HepG2 (cell line): ENCODE measurements around the gene DNAJC5. TPM values are rescaled to one million over a fixed set of nuclear protein-coding genes. Genes with fewer than 3 reads are reported as not detected.

ENCODE experiments used
- CCDC6 ChIP-seq: sonication (generic); formaldehyde crosslinking; IDR thresholded peaks from 2 replicates; pipeline ENCODE4 v1.8.1; 2022; ENCODE audit warnings: mild to moderate bottlenecking, missing genetic modification reagents, moderate library complexity
- CHCHD3 ChIP-seq: sonication (generic); formaldehyde crosslinking; IDR thresholded peaks from 2 replicates; pipeline ENCODE4 v1.8.0; 2022; ENCODE audit warnings: mild to moderate bottlenecking, missing genetic modification reagents, moderate library complexity
- DNMT3B ChIP-seq: conservative IDR thresholded peaks from 2 replicates; pipeline ENCODE4 v1.6.1; 2016; ENCODE audit warnings: missing biosample characterization, control low read depth
- ELF4 ChIP-seq: sonication (generic); formaldehyde crosslinking; IDR thresholded peaks from 2 replicates; pipeline ENCODE4 v1.5.0; 2020; ENCODE audit warnings: missing genetic modification reagents, mild to moderate bottlenecking, moderate library complexity, borderline replicate concordance
- FLYWCH1 ChIP-seq: sonication (generic); formaldehyde crosslinking; IDR thresholded peaks from 2 replicates; pipeline ENCODE4 v1.8.1; 2023; ENCODE audit warnings: mild to moderate bottlenecking, missing genetic modification reagents
- HNF1B ChIP-seq: sonication (generic); formaldehyde crosslinking; IDR thresholded peaks from 2 replicates; pipeline ENCODE4 v1.5.1; 2020; ENCODE audit warnings: mild to moderate bottlenecking, moderate library complexity, missing genetic modification reagents
- IKZF5 ChIP-seq: IDR thresholded peaks from 2 replicates; pipeline ENCODE4 v1.6.1; 2018; ENCODE audit warnings: missing genetic modification reagents, mild to moderate bottlenecking, missing compliant biosample characterization
- IRX3 ChIP-seq: sonication (generic); formaldehyde crosslinking; IDR thresholded peaks from 2 replicates; pipeline ENCODE4 v1.8.1; 2023; ENCODE audit warnings: mild to moderate bottlenecking, low read depth, missing genetic modification reagents, borderline replicate concordance
- NFKB2 ChIP-seq: sonication (generic); formaldehyde crosslinking; IDR thresholded peaks from 2 replicates; pipeline ENCODE4 v1.4.0; 2020; ENCODE audit warnings: missing genetic modification reagents, borderline replicate concordance
- TCF7L2 ChIP-seq: IDR thresholded peaks from 2 replicates; pipeline ENCODE4 v1.6.1; 2011; ENCODE audit warnings: mild to moderate bottlenecking, low read depth, low read length, moderate library complexity
- XRCC5 ChIP-seq: fragments of 200-400 bp; formaldehyde crosslinking; optimal IDR thresholded peaks from 2 replicates; pipeline ENCODE3; 2017; ENCODE audit warnings: mild to moderate bottlenecking, low read length
- ZBTB26 ChIP-seq: IDR thresholded peaks from 2 replicates; pipeline ENCODE4 v1.6.1; 2016; ENCODE audit warnings: missing compliant biosample characterization, missing genetic modification reagents, borderline replicate concordance
- ZMAT5 ChIP-seq: sonication (generic); formaldehyde crosslinking; IDR thresholded peaks from 2 replicates; pipeline ENCODE4 v1.5.0; 2020; ENCODE audit warnings: mild to moderate bottlenecking, low read depth, missing genetic modification reagents, borderline replicate concordance
- ZNF101 ChIP-seq: sonication (generic); formaldehyde crosslinking; IDR thresholded peaks from 2 replicates; pipeline ENCODE4 v1.4.0; 2020; ENCODE audit warnings: mild to moderate bottlenecking, low read depth, missing genetic modification reagents, borderline replicate concordance
- ZNF20 ChIP-seq: sonication (generic); formaldehyde crosslinking; IDR thresholded peaks from 2 replicates; pipeline ENCODE4 v1.4.0; 2020; ENCODE audit warnings: mild to moderate bottlenecking, moderate library complexity, missing genetic modification reagents
- ZNF205 ChIP-seq: IDR thresholded peaks from 2 replicates; pipeline ENCODE4 v1.6.1; 2018; ENCODE audit warnings: missing biosample characterization, missing genetic modification reagents
- ZNF414 ChIP-seq: sonication (generic); formaldehyde crosslinking; IDR thresholded peaks from 2 replicates; pipeline ENCODE4 v1.5.0; 2020; ENCODE audit warnings: missing genetic modification reagents
- ZNF558 ChIP-seq: sonication (generic); formaldehyde crosslinking; IDR thresholded peaks from 2 replicates; pipeline ENCODE4 v1.9.0; 2022; ENCODE audit warnings: mild to moderate bottlenecking, missing genetic modification reagents, borderline replicate concordance
- ZNF788 ChIP-seq: sonication (generic); formaldehyde crosslinking; IDR thresholded peaks from 2 replicates; pipeline ENCODE4 v1.5.0; 2020; ENCODE audit warnings: mild to moderate bottlenecking, missing genetic modification reagents, borderline replicate concordance
- ZNF816 ChIP-seq: sonication (generic); formaldehyde crosslinking; IDR thresholded peaks from 2 replicates; pipeline ENCODE4 v1.8.0; 2022; ENCODE audit warnings: missing genetic modification reagents, mild to moderate bottlenecking, borderline replicate concordance
- polyA plus RNA-seq, 8 experiments: library from polyadenylated mRNA; depleted of rRNA in 3 of 8; stranded (reverse) in 7 of 8; unstranded in 1 of 8; fragments of >200 nt; fragmentation: Illumina TruSeq in 4 of 8; extraction: Trizol in 4 of 8; gene quantifications; 2 replicates each; pipeline versions ENCODE4 v1.2.1 to v1.2.3, GENCODE V29; 2011 to 2016; ENCODE audit warnings: low read depth in 4 of 8, missing spikeins in 1 of 8, mixed read lengths in 1 of 8; ENCODE audit not compliant: insufficient read depth in 1 of 8
- total RNA-seq, 5 experiments: library from RNA; depleted of rRNA; stranded (reverse); fragments of >200 nt; fragmentation: Illumina TruSeq; extraction: Trizol; gene quantifications; 2 replicates each; pipeline ENCODE4 v1.2.3, GENCODE V29; 2016; ENCODE audit warnings: low read depth in 1 of 5
- TF ChIP-seq, protein P1 (sequence below): sonication (generic); formaldehyde crosslinking; IDR thresholded peaks from 2 replicates; pipeline ENCODE4 v1.9.0; 2021; ENCODE audit warnings: missing genetic modification reagents, mild to moderate bottlenecking, borderline replicate concordance

Gene DNAJC5
- total and polyA plus RNA-seq, 2 of the 13 experiments (the other 11 are each of a cell fraction or from before 2014, with no cell fraction given), result 42.8 to 64.5 TPM

- TF ChIP-seq ZNF20, result peak; percentile 74; the same call in 1 of the 2 replicates
- TF ChIP-seq IKZF5 (CRISPR knock-in tag), result peak; percentile 98
- peak; percentile 91; the same call in 1 of the 2 replicates for TF ChIP-seq ZMAT5
- peak; percentile 87; the same call in 1 of the 2 replicates for TF ChIP-seq NFKB2 (CRISPR knock-in tag)
- peak; percentile 99 for TF ChIP-seq HNF1B (CRISPR knock-in tag)
- peak; percentile 97 for TF ChIP-seq ZNF414 (CRISPR knock-in tag)
- TF ChIP-seq ZNF205 (CRISPR knock-in tag), result peak; percentile 94
- no peak for TF ChIP-seq ZNF101
- peak; percentile 96 for TF ChIP-seq ZNF558
- TF ChIP-seq, protein P1, sequence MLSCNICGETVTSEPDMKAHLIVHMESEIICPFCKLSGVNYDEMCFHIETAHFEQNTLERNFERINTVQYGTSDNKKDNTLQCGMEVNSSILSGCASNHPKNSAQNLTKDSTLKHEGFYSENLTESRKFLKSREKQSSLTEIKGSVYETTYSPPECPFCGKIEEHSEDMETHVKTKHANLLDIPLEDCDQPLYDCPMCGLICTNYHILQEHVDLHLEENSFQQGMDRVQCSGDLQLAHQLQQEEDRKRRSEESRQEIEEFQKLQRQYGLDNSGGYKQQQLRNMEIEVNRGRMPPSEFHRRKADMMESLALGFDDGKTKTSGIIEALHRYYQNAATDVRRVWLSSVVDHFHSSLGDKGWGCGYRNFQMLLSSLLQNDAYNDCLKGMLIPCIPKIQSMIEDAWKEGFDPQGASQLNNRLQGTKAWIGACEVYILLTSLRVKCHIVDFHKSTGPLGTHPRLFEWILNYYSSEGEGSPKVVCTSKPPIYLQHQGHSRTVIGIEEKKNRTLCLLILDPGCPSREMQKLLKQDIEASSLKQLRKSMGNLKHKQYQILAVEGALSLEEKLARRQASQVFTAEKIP (CRISPR knock-in tag), result no peak
- TF ChIP-seq ZNF788 (CRISPR knock-in tag), result peak; percentile 98; the same call in 1 of the 2 replicates
- TF ChIP-seq ZBTB26 (CRISPR knock-in tag), result peak; percentile 93
- TF ChIP-seq CHCHD3 (CRISPR knock-in tag), result peak; percentile 94
- TF ChIP-seq IRX3 (CRISPR knock-in tag), result no peak
- TF ChIP-seq XRCC5, result peak; percentile 97
- peak; percentile 91; the same call in 1 of the 2 replicates for TF ChIP-seq CCDC6 (CRISPR knock-in tag)
- TF ChIP-seq ZNF816 (CRISPR knock-in tag), result no peak; the same call in 1 of the 2 replicates
- TF ChIP-seq FLYWCH1 (CRISPR knock-in tag), result no peak
- no peak for TF ChIP-seq TCF7L2
- TF ChIP-seq DNMT3B, result peak; percentile 65; the same call in 1 of the 2 replicates
- TF ChIP-seq ELF4 (CRISPR knock-in tag), result peak; percentile 92
These were observed 86.1 kb downstream of the DNAJC5 start, which contains the start of gene PRPF6 (continued) for GRCh38 chr20:63980806-63981728.
